PC-3 (cell line): ENCODE measurements around the gene NDUFS2. TPM values are rescaled to one million over a fixed set of nuclear protein-coding genes. Genes with fewer than 3 reads are reported as not detected.
A peak's percentile ranks its signal among the peaks of the same experiment; 100 is the strongest.

Source experiments
- ATAC-seq: fragments of 200-7000 bp; cut with Tn5 transposase; 2 replicates; pipeline ENCODE4 v1.9.1; 2020; ENCODE audit warnings: mild to moderate bottlenecking, moderate library complexity
- BruUV-seq: library from RNA; stranded (reverse); fragments of 400-500 nt; replicated peaks from 2 replicates; lab custom pipeline; 2021; lab: Mats Ljungman, UMichigan
- CTCF ChIA-PET: fragments of 300-600 bp; sonication (Branson Sonifier 250); formaldehyde crosslinking; loops from one replicate; lab custom pipeline; 2022; ENCODE audit warnings: antibody characterized with exemption; lab: Charles Lee
- POLR2A ChIA-PET: fragments of 300-600 bp; sonication (Branson Sonifier 250); formaldehyde crosslinking; loops from one replicate; lab custom pipeline; 2022; ENCODE audit warnings: antibody characterized with exemption; ENCODE audit not compliant: unreplicated experiment; lab: Charles Lee
- DNase-seq: peaks from one replicate; pipeline ENCODE4 v3.0.0-alpha.2; 2015
- H2AFZ ChIP-seq: fragments of 300-600 bp; sonication (generic); 2 replicates; pipeline ENCODE4 v1.6.0; 2016; ENCODE audit warnings: antibody characterized with exemption, low read length
- H3F3A ChIP-seq: fragments of 300-600 bp; sonication (generic); one replicate; pipeline ENCODE4 v1.6.0; 2017; ENCODE audit warnings: antibody characterized with exemption, low read length, control low read depth, mild to moderate bottlenecking; ENCODE audit not compliant: unreplicated experiment
- H3K27ac ChIP-seq: fragments of 300-600 bp; sonication (generic); 2 replicates; pipeline ENCODE4 v1.5.1; 2016; ENCODE audit warnings: mild to moderate bottlenecking, low read length
- H3K27me3 ChIP-seq: fragments of 300-600 bp; sonication (generic); 2 replicates; pipeline ENCODE4 v1.6.1; 2016; ENCODE audit warnings: low read length, mixed read lengths
- H3K36me3 ChIP-seq: fragments of 300-600 bp; sonication (generic); 2 replicates; pipeline ENCODE4 v1.6.1; 2016; ENCODE audit warnings: low read depth, mixed run types, low read length, mixed read lengths
- H3K4me1 ChIP-seq: fragments of 300-600 bp; sonication (generic); 2 replicates; pipeline ENCODE4 v1.5.1; 2016; ENCODE audit warnings: low read length; ENCODE audit not compliant: insufficient read depth
- H3K4me2 ChIP-seq: fragments of 300-600 bp; sonication (generic); 2 replicates; pipeline ENCODE4 v1.6.0; 2016; ENCODE audit warnings: low read length
- H3K4me3 ChIP-seq: fragments of 300-600 bp; sonication (generic); 2 replicates; pipeline ENCODE4 v1.5.1; 2016; ENCODE audit warnings: mild to moderate bottlenecking, low read length, mixed read lengths
- H3K79me2 ChIP-seq: fragments of 300-600 bp; sonication (generic); 2 replicates; pipeline ENCODE4 v1.6.1; 2017; ENCODE audit warnings: low read length, mixed read lengths
- H3K9ac ChIP-seq: fragments of 300-600 bp; sonication (generic); 2 replicates; pipeline ENCODE4 v1.6.0; 2016; ENCODE audit warnings: mild to moderate bottlenecking, low read length
- H3K9me2 ChIP-seq: fragments of 300-600 bp; sonication (generic); replicated peaks from 2 replicates; pipeline ENCODE4 v1.6.1; 2016; ENCODE audit warnings: mixed run types, low read length, mixed read lengths
- H3K9me3 ChIP-seq: fragments of 300-600 bp; sonication (generic); 2 replicates; pipeline ENCODE4 v1.6.1; 2016; ENCODE audit warnings: low read length, mixed read lengths
- H4K20me1 ChIP-seq: fragments of 300-600 bp; sonication (generic); 2 replicates; pipeline ENCODE4 v1.6.1; 2016; ENCODE audit warnings: low read length, mixed read lengths
- EZH2 ChIP-seq: fragments of 300-600 bp; sonication (generic); IDR thresholded peaks from one replicate; pipeline ENCODE4 v1.6.1; 2017; ENCODE audit warnings: antibody characterized with exemption, mild to moderate bottlenecking, low read length; ENCODE audit not compliant: unreplicated experiment
- EZH2phosphoT487 ChIP-seq: fragments of 300-600 bp; sonication (generic); IDR thresholded peaks from 2 replicates; pipeline ENCODE4 v1.6.1; 2018; ENCODE audit warnings: mild to moderate bottlenecking, antibody characterized with exemption, low read length, borderline replicate concordance
- intact Hi-C: fragments of 100-400 bp; cut with micrococcal nuclease; formaldehyde crosslinking; loops from 2 replicates; pipeline ENCODE4 v1.9.0; 2023
- total RNA-seq: library from RNA; depleted of rRNA; stranded (reverse); fragments of >200 nt; gene quantifications from 2 replicates; pipeline ENCODE4 v1.2.3, GENCODE V29; 2014
- TF ChIP-seq, protein P1 (sequence below): fragments of 300-600 bp; sonication (generic); conservative IDR thresholded peaks from 2 replicates; pipeline ENCODE4 v1.5.1; 2017; ENCODE audit warnings: antibody characterized with exemption, low read depth, mild to moderate bottlenecking, low read length

NDUFS2 gene
- total RNA-seq, 1 experiment from 2014 or later = 168 TPM

- no peaks in the 10 kb centered on the region for H3K27me3 ChIP-seq
- intact Hi-C loops = loop anchor here (2.0 kb wide), 1 partner anchor 40 kb away; the partner anchor contains the start of genes NIT1 and PFDN2
- peak overlapping the region; percentile 86 for H3K4me2 ChIP-seq
- no peaks in the 10 kb centered on the region for H3F3A ChIP-seq
- no peaks in the 10 kb centered on the region for H3K9me2 ChIP-seq
- H3K36me3 ChIP-seq = peaks cover 9% of the 10 kb centered on the region; the same call in 1 of the 2 replicates
- peak overlapping the region; percentile 96 for H3K4me3 ChIP-seq
- H4K20me1 ChIP-seq = no peaks in the 10 kb centered on the region
- DNase-seq (peak; percentile 25), ATAC-seq (peak; percentile 0; the same call in 1 of the 2 replicates)
- peak overlapping the region; percentile 81; the same call in 1 of the 2 replicates for H2AFZ ChIP-seq
- H3K27ac ChIP-seq = peak overlapping the region; percentile 21
- CTCF ChIA-PET = no interaction called here
- peaks cover 42% of the 10 kb centered on the region for H3K79me2 ChIP-seq
- no peaks in the 10 kb centered on the region for H3K9me3 ChIP-seq
- H3K9ac ChIP-seq = peak overlapping the region; percentile 96
- peaks cover 37% of the 10 kb centered on the region for H3K4me1 ChIP-seq
- POLR2A ChIA-PET = interaction anchor here (0.5 to 0.7 kb wide), 3 partner anchors 24 to 47 kb away, joined by 3 to 4 read pairs (median 3); no protein-coding TSS in a partner anchor
- no TSS peak for BruUV-seq
- TF ChIP-seq, protein P1, sequence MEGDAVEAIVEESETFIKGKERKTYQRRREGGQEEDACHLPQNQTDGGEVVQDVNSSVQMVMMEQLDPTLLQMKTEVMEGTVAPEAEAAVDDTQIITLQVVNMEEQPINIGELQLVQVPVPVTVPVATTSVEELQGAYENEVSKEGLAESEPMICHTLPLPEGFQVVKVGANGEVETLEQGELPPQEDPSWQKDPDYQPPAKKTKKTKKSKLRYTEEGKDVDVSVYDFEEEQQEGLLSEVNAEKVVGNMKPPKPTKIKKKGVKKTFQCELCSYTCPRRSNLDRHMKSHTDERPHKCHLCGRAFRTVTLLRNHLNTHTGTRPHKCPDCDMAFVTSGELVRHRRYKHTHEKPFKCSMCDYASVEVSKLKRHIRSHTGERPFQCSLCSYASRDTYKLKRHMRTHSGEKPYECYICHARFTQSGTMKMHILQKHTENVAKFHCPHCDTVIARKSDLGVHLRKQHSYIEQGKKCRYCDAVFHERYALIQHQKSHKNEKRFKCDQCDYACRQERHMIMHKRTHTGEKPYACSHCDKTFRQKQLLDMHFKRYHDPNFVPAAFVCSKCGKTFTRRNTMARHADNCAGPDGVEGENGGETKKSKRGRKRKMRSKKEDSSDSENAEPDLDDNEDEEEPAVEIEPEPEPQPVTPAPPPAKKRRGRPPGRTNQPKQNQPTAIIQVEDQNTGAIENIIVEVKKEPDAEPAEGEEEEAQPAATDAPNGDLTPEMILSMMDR = no peak
- TF ChIP-seq EZH2 = no peak
- TF ChIP-seq EZH2phosphoT487 = no peak
Observed at GRCh38 chr1:161158316-161159010, 43.7 kb upstream of the NDUFS2 start.

DNA sequence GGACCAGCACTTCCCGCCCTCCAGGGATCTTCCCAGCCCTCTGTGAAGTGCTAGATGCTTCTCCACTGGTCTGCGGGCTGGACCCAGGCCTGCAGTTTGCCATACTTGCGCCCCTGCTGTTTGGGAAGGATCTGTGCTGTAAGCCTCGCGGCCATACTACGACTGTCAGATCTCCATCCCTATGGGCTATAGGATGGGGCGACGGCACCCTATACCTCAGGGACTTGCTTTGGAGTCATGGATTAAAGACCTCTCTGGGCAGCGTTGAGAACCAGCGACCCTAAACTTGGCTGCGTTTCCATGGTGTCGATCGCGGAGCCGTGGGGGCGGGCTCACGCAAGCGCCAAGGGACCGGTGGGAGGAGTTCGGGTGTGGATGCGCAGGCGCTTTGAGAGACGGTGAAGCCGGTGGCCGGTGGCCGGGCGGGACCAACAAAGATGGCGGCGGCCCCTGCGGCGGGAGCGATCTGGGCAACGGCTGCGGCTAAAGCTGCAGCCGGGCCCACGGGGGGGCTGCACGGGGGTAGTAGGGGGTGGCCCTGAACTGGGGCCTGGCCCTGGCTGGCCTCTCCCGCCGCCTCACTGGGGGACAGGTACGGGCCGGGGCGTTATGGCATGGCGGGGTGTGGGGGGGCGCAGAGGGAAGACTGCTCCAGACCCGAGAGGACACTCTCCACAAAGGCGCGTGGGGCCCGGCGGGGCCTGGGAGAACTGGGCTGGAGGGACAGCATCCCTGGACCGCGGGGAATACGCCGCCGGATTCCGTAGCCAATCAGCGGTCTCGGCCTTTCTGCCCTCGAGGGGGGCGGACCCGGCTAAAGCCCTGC lies 42.9 kb upstream of the NDUFS2 start, which contains the start of gene USP21:
TSS of gene USP21 (plus strand) at position 414 of the 826 bp plus-strand sequence. CDS start 1,141 bp downstream, outside the sequence.
- H3K4me3 ChIP-seq = peak within 1 kb of the TSS; percentile 96
- peaks cover 37% of the 10 kb centered on the region for H3K4me1 ChIP-seq
- H3K36me3 ChIP-seq = peaks cover 9% of the 10 kb centered on the region; the same call in 1 of the 2 replicates
- peaks cover 2% of the 10 kb centered on the region for H3F3A ChIP-seq
- ATAC-seq (peak; percentile 85), DNase-seq (peak; percentile 92)
- H3K27me3 ChIP-seq = no peaks in the 10 kb centered on the region
- H3K79me2 ChIP-seq = peaks cover 40% of the 10 kb centered on the region
- no peaks in the 10 kb centered on the region for H3K9me2 ChIP-seq
- ChIA-PET CTCF (interaction anchor here (0.5 kb wide), 1 partner anchor 66 kb away, joined by 3 read pairs; the partner anchor contains the start of gene TOMM40L), POLR2A (interaction anchor here (0.7 kb wide), 1 partner anchor 42 kb away, joined by 3 read pairs; no protein-coding TSS in a partner anchor)
- H4K20me1 ChIP-seq = no peaks in the 10 kb centered on the region
- intact Hi-C loops = loop anchor here (2.0 kb wide), 1 partner anchor 40 kb away; the partner anchor contains the start of genes NIT1 and PFDN2
- H2AFZ ChIP-seq = peak within 1 kb of the TSS; percentile 81
- BruUV-seq = TSS peak; percentile 16
- H3K4me2 ChIP-seq = peak within 1 kb of the TSS; percentile 86
- H3K27ac ChIP-seq = peak within 1 kb of the TSS; percentile 39
- H3K9ac ChIP-seq = peak within 1 kb of the TSS; percentile 96
- no peak for TF ChIP-seq EZH2phosphoT487
- TF ChIP-seq, protein P1 = peak; percentile 53
- no peaks in the 10 kb centered on the region for H3K9me3 ChIP-seq
